Breast epithelium (tissue), 4 donors: ENCODE results near the gene FGR. TPM values are rescaled to one million over a fixed set of nuclear protein-coding genes. Genes with fewer than 3 reads are reported as not detected.

Source experiments
- DNase-seq, 2 donors: peaks; one replicate each; pipeline ENCODE4 v3.0.0-alpha.2; 2019; ENCODE audit warnings: low spot score in 2 of 2
- H3K27ac ChIP-seq, 2 donors: fragments of 200-600 bp; sonication (generic) in 1 of 2; one replicate each; pipeline ENCODE4 v1.5.1; 2016 to 2019; ENCODE audit warnings: mild to moderate bottlenecking in 1 of 2
- H3K27me3 ChIP-seq, 2 donors: fragments of 200-600 bp; sonication (generic) in 1 of 2; one replicate each; pipeline versions ENCODE4 v1.5.1 to v1.6.0; 2017 to 2019; ENCODE audit warnings: control low read depth in 1 of 2, mild to moderate bottlenecking in 1 of 2
- H3K36me3 ChIP-seq: fragments of 200-600 bp; one replicate; pipeline ENCODE4 v1.5.1; 2019
- H3K4me1 ChIP-seq, 2 donors: fragments of 200-600 bp; sonication (generic); one replicate each; pipeline ENCODE4 v1.5.1; 2016 to 2019; ENCODE audit warnings: control low read depth in 1 of 2
- H3K4me3 ChIP-seq, 3 donors: fragments of 200-600 bp; sonication (generic); 1 replicate in 2 of 3; 2 replicates in 1 of 3; pipeline ENCODE4 v1.5.1; 2016 to 2019; ENCODE audit warnings: mild to moderate bottlenecking in 3 of 3, moderate library complexity in 2 of 3
- H3K9me3 ChIP-seq, 2 donors: fragments of 200-600 bp; sonication (generic) in 1 of 2; one replicate each; pipeline ENCODE4 v1.5.1; 2016 to 2019; ENCODE audit warnings: control low read depth in 1 of 2
- POLR2A ChIP-seq: fragments of 450-650 bp; IDR thresholded peaks from one replicate; pipeline ENCODE4 v1.6.1; 2016; ENCODE audit warnings: antibody characterized with exemption, mild to moderate bottlenecking, moderate library complexity
- POLR2AphosphoS5 ChIP-seq, 3 donors: sonication (generic); formaldehyde crosslinking; IDR thresholded peaks; one replicate each; pipeline ENCODE4 v1.6.1; 2017; ENCODE audit warnings: antibody characterized with exemption in 3 of 3
- intact Hi-C: fragments of 100-400 bp; cut with DNase I; formaldehyde crosslinking; loops from one replicate; pipeline ENCODE4 v1.15.1; 2023; ENCODE audit warnings: low total_unique reads
- total RNA-seq, 3 donors: library from RNA; depleted of rRNA; stranded (reverse); fragments of >200 nt; gene quantifications; one replicate each; pipeline ENCODE4 v1.1.0, GENCODE V29; 2016
- TF ChIP-seq, protein P1 (sequence below), 3 donors: fragments of 450-650 bp; IDR thresholded peaks; one replicate each; pipeline ENCODE4 v1.5.1; 2016 to 2017; ENCODE audit warnings: antibody characterized with exemption in 3 of 3, mild to moderate bottlenecking in 3 of 3, moderate library complexity in 3 of 3

FGR gene
- total RNA-seq, 3 donors from 2014 or later, result 22.1 to 46.9 (median 24.3) TPM

- TF ChIP-seq POLR2A (no peak), POLR2AphosphoS5 (IDR thresholded peaks at IDR 0.05) (peak in 2 of 3 donors; percentile 34 to 45)
- Histone ChIP-seq H3K4me1 (peaks cover 23 to 30% of the 10 kb centered on the region in 2 donors), H3K36me3 (no peaks in the 10 kb centered on the region), H3K27me3 (no peaks in the 10 kb centered on the region), H3K9me3 (no peaks in the 10 kb centered on the region), H3K4me3 (peak overlapping the region; percentile 92 to 100 (median 95)), H3K27ac (peak overlapping the region; percentile 94 to 97)
- intact Hi-C loops, result loop anchor here (5.0 to 10.0 kb wide), 2 partner anchors 46 to 208 kb away; partner anchors contain the start of gene GPR3
- no peak for DNase-seq
Measured at GRCh38 chr1:27603309-27603680, 31.7 kb downstream of the FGR start.

DNA sequence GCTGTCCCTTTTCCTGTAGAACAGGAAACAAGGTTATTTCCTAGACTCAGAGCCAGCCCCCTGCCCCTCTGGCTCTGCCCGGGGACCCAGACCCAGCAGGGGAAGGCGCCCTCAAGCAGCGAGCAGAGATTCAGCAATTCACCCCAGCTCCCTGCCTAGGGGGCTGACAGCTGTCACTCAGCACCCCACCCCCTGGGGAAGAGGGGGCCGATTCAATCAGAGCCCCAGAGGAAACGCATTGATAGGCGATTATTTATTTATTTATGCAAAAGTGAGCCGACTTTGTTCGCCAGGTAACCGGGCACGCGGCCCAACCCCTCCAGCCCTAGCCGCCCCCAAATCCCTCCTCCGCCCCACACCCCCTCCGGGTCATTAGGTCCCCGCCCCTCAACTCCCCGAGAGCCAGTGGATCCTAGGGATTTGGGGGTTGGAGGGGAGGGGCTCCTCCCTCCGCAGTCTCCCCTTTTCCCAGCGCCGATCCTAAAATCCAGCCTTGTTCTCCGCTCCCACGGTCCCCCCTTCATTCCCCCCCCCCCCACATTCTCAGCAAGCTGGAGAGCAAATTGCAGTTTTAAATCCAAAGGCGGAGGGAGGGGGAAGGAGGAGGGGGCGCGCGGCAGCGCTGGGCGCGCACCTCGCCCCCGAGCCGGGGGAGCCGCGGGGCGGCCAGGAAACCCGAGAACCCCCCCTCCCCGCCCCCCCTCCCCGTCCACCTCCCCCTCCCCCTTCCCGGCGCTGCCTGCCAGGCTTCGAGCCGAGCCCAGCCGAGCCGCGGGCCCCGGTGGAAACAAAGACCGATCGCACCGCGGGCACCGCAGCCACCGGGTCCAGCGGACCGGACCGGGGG is 32.3 kb downstream of the FGR start:
- Histone ChIP-seq H3K9me3 (no peaks in the 10 kb centered on the region), H3K27ac (peak overlapping the region; percentile 94 to 97), H3K4me1 (peaks cover 28 to 35% of the 10 kb centered on the region in 2 donors), H3K36me3 (no peaks in the 10 kb centered on the region), H3K4me3 (peak overlapping the region; percentile 92 to 100 (median 95)), H3K27me3 (no peaks in the 10 kb centered on the region)
- TF ChIP-seq POLR2AphosphoS5 (IDR thresholded peaks at IDR 0.05) (no peak), POLR2A (no peak)
- TF ChIP-seq, protein P1, sequence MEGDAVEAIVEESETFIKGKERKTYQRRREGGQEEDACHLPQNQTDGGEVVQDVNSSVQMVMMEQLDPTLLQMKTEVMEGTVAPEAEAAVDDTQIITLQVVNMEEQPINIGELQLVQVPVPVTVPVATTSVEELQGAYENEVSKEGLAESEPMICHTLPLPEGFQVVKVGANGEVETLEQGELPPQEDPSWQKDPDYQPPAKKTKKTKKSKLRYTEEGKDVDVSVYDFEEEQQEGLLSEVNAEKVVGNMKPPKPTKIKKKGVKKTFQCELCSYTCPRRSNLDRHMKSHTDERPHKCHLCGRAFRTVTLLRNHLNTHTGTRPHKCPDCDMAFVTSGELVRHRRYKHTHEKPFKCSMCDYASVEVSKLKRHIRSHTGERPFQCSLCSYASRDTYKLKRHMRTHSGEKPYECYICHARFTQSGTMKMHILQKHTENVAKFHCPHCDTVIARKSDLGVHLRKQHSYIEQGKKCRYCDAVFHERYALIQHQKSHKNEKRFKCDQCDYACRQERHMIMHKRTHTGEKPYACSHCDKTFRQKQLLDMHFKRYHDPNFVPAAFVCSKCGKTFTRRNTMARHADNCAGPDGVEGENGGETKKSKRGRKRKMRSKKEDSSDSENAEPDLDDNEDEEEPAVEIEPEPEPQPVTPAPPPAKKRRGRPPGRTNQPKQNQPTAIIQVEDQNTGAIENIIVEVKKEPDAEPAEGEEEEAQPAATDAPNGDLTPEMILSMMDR (IDR thresholded peaks at IDR 0.05), result no peak
- intact Hi-C loops, result loop anchor here (5.0 to 10.0 kb wide), 2 partner anchors 45 to 208 kb away; partner anchors contain the start of gene GPR3
- peak in 1 of 2 donors; percentile 72 for DNase-seq

DNA sequence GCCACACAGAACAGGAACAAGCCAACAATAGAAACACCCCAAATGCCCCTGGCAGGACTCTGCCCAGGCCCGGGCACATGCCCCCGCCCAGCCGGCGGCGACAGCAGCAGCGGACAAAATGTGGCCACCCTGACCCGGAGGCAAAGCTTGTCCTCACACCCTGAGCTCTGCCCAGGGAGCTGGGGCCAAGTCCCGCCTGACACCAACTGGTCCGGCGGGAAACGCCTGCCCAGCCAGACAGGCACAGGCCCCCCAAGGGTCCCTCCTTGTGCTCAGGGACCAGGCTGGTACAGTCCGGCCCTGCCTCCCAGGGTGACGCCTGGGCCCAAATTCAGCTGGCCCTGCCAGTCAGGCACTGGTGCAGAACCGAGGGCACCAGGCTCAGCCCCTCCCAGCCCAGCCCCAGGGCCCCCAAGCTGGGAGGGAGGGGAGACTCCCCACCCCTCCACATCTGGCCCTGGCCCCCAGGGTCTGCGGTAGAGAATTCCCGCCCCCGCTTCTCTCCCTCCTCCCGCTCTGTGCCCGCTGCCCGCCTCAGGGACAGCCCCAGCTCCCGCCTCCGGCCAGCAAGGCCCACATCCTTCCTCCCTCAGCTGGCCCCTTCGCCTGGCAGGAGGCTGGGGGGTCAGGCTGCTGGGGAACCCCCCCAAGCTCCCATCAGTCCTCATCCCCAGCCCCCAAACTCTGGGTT is 33.1 kb downstream of the FGR start:
- H3K4me3 ChIP-seq, result peak overlapping the region; percentile 92 to 100 (median 95)
- no peaks in the 10 kb centered on the region for H3K9me3 ChIP-seq
- TF ChIP-seq, protein P1 (IDR thresholded peaks at IDR 0.05), result no peak
- TF ChIP-seq POLR2AphosphoS5 (IDR thresholded peaks at IDR 0.05) (no peak), POLR2A (no peak)
- DNase-seq, result peak in 1 of 2 donors; percentile 64
- intact Hi-C loops, result loop anchor here (5.0 to 10.0 kb wide), 2 partner anchors 45 to 207 kb away; partner anchors contain the start of gene GPR3
- H3K27ac ChIP-seq, result peak overlapping the region; percentile 94 to 97
- no peaks in the 10 kb centered on the region for H3K36me3 ChIP-seq
- H3K4me1 ChIP-seq, result peaks cover 32 to 35% of the 10 kb centered on the region in 2 donors
- H3K27me3 ChIP-seq, result no peaks in the 10 kb centered on the region

DNA sequence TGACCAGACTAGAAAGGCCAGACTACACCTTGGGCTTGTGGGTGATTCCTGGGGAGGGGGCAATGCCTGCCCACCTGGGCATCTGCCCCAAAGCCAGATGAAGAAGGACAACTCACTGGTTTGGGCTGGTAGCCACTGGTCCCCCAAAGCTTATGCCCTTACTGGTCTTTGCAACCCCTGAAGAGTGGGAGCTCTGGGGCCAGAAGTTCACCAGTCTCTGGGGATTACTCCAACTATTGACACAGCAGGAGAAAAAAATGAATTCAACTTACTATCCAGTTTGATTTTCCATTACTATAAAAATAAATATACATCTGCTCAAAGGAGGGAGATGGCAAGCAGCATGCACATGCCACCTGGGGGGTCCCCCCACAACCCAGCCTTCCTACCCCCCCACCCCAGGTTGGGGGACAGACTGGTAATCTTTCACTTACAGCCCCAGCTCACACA is 33.6 kb downstream of the FGR start:
- no peaks in the 10 kb centered on the region for H3K9me3 ChIP-seq
- H3K27ac ChIP-seq, result peak overlapping the region; percentile 94 to 97
- intact Hi-C loops, result loop anchor here (5.0 to 10.0 kb wide), 2 partner anchors 44 to 207 kb away; partner anchors contain the start of gene GPR3
- no peaks in the 10 kb centered on the region for H3K27me3 ChIP-seq
- no peak for TF ChIP-seq POLR2A
- TF ChIP-seq, protein P1 (IDR thresholded peaks at IDR 0.05), result no peak
- no peak for TF ChIP-seq POLR2AphosphoS5 (IDR thresholded peaks at IDR 0.05)
- H3K4me1 ChIP-seq, result peaks cover 35% of the 10 kb centered on the region in 2 donors
- no peaks in the 10 kb centered on the region for H3K36me3 ChIP-seq
- peak overlapping the region; percentile 92 to 100 (median 95) for H3K4me3 ChIP-seq
- DNase-seq, result no peak

DNA sequence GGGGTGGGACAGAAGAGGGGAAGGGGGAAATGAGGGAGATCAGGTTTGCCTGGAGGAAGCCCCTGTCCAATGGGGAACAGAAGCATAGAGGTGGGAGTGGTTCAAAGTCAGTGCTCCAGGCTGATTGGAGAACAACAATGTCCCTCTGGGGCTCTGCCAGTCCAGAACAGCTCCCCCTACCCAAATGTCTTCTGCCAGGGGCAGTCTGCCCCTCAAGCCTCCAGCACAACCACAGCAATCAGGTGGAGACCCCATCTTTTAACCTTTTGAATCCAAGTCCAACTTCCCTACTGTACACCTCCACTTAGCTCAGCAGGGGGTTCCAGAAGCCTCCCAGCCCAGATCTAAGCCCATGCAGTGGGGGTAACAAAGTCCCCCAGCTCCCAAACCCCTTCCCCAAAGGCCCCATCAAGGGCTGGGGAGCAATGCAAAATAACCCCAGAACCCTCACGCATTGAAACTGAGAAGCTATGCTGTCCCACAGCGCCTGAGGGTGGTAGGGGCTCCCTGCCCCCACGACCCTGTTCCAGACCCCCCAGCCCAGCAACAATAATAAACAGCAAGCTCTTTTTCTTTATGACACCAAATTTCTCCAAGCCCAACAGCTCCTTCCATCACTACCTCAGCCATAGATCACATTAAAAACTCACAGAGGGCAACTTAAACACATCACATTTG is 34.3 kb downstream of the FGR start:
- intact Hi-C loops, result loop anchor here (5.0 to 10.0 kb wide), 2 partner anchors 43 to 206 kb away; partner anchors contain the start of gene GPR3
- H3K27ac ChIP-seq, result peak overlapping the region; percentile 94 to 97
- no peak for TF ChIP-seq POLR2AphosphoS5 (IDR thresholded peaks at IDR 0.05)
- TF ChIP-seq, protein P1 (IDR thresholded peaks at IDR 0.05), result no peak
- TF ChIP-seq POLR2A, result no peak
- DNase-seq, result no peak
- peak overlapping the region in 2 of 3 donors; percentile 95 to 100 for H3K4me3 ChIP-seq
- no peaks in the 10 kb centered on the region for H3K27me3 ChIP-seq
- H3K36me3 ChIP-seq, result no peaks in the 10 kb centered on the region
- peaks cover 35 to 38% of the 10 kb centered on the region in 2 donors for H3K4me1 ChIP-seq
- no peaks in the 10 kb centered on the region for H3K9me3 ChIP-seq
